Prostate gland (tissue), 2 donors: ENCODE data around the gene ZNF518A. TPM values are rescaled to one million over a fixed set of nuclear protein-coding genes. Genes with fewer than 3 reads are reported as not detected.
"Not testable (repeated sequence)": the region's sequence is repeated elsewhere in the genome, so short reads cannot be mapped to it uniquely, and the experiment has no call there.

Source experiments
- DNase-seq: peaks from one replicate; pipeline ENCODE4 v3.0.0-alpha.2; 2019; ENCODE audit warnings: low spot score
- H3K27ac ChIP-seq, 2 donors: fragments of 200-600 bp; sonication (generic); 2 replicates each; pipeline ENCODE4 v1.5.1; 2017 to 2019
- H3K27me3 ChIP-seq: fragments of 200-600 bp; sonication (generic); replicated peaks from 2 replicates; pipeline ENCODE4 v1.5.1; 2019; ENCODE audit not compliant: insufficient read depth
- H3K36me3 ChIP-seq, 2 donors: fragments of 200-600 bp; sonication (generic); 1 replicate in 1 of 2; 2 replicates in 1 of 2; pipeline versions ENCODE4 v1.5.1 to v1.8.1; 2017 to 2019
- H3K4me1 ChIP-seq: fragments of 200-600 bp; sonication (generic); replicated peaks from 2 replicates; pipeline ENCODE4 v1.5.1; 2019
- H3K4me3 ChIP-seq, 2 donors: fragments of 200-600 bp; sonication (generic); 2 replicates each; pipeline ENCODE4 v1.5.1; 2017 to 2019
- H3K9me3 ChIP-seq: fragments of 200-600 bp; sonication (generic); 2 replicates; pipeline ENCODE4 v1.5.1; 2017
- POLR2A ChIP-seq: fragments of 450-650 bp; IDR thresholded peaks from one replicate; pipeline ENCODE4 v1.6.1; 2016; ENCODE audit warnings: antibody characterized with exemption, mild to moderate bottlenecking
- POLR2AphosphoS5 ChIP-seq: sonication (generic); formaldehyde crosslinking; IDR thresholded peaks from one replicate; pipeline ENCODE4 v1.6.1; 2017; ENCODE audit warnings: antibody characterized with exemption
- WGBS: methylation state at CpG from one replicate; pipeline ENCODE4 v1.1.5; 2018; 5-methylcytosine and 5-hydroxymethylcytosine counted together
- intact Hi-C: fragments of 100-400 bp; cut with DNase I; formaldehyde crosslinking; loops from one replicate; pipeline ENCODE4 v1.14.2; 2022
- total RNA-seq, 2 donors: library from RNA; depleted of rRNA; stranded (reverse); fragments of >200 nt; gene quantifications; one replicate each; pipeline ENCODE4 v1.1.0, GENCODE V29; 2016
- TF ChIP-seq, protein P1 (sequence below), 4 experiments: fragments of 200-600 bp in 2 of 4; fragments of 450-650 bp in 2 of 4; sonication (generic) in 2 of 4; IDR thresholded peaks; 1 replicate in 3 of 4; 2 replicates in 1 of 4; pipeline ENCODE4 v1.5.1; 2016 to 2019; ENCODE audit warnings: antibody characterized with exemption in 4 of 4, mild to moderate bottlenecking in 2 of 4, moderate library complexity in 2 of 4

The ZNF518A gene
- total RNA-seq, 2 donors from 2014 or later = 23.0 to 42.4 TPM

DNA sequence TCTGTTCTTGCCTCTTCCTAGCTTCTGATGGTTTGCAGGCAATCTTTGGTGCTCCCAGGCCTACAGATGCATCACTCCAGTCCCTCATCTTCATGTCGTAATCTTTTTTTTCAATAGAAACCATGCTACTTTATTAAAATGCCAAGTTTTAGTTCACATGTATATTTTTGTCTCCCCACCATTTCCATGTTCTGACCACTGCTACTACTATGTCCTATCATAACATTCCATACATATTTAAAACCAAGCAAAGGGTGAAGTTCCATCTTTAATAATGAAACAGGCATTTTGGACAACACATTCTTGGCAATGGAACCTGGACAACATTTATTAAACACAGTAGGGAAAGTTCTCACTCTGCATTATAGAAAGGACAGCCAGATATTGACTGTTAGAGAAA is 58.8 kb downstream of the ZNF518A start:
- H3K27me3 ChIP-seq = no peaks in the 10 kb centered on the region
- TF ChIP-seq, protein P1, sequence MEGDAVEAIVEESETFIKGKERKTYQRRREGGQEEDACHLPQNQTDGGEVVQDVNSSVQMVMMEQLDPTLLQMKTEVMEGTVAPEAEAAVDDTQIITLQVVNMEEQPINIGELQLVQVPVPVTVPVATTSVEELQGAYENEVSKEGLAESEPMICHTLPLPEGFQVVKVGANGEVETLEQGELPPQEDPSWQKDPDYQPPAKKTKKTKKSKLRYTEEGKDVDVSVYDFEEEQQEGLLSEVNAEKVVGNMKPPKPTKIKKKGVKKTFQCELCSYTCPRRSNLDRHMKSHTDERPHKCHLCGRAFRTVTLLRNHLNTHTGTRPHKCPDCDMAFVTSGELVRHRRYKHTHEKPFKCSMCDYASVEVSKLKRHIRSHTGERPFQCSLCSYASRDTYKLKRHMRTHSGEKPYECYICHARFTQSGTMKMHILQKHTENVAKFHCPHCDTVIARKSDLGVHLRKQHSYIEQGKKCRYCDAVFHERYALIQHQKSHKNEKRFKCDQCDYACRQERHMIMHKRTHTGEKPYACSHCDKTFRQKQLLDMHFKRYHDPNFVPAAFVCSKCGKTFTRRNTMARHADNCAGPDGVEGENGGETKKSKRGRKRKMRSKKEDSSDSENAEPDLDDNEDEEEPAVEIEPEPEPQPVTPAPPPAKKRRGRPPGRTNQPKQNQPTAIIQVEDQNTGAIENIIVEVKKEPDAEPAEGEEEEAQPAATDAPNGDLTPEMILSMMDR (IDR thresholded peaks at IDR 0.05) = no peak
- TF ChIP-seq POLR2A (no peak), POLR2AphosphoS5 (no peak)
- intact Hi-C loops = no loop called here
- no peak for DNase-seq
- no peaks in the 10 kb centered on the region for H3K9me3 ChIP-seq
- H3K4me1 ChIP-seq = no peaks in the 10 kb centered on the region
- H3K4me3 ChIP-seq = no peak overlapping the region
- no peak overlapping the region for H3K27ac ChIP-seq
- H3K36me3 ChIP-seq = no peaks in the 10 kb centered on the region
- WGBS = 88% methylated on average over 1 of the region's 1 CpG

DNA sequence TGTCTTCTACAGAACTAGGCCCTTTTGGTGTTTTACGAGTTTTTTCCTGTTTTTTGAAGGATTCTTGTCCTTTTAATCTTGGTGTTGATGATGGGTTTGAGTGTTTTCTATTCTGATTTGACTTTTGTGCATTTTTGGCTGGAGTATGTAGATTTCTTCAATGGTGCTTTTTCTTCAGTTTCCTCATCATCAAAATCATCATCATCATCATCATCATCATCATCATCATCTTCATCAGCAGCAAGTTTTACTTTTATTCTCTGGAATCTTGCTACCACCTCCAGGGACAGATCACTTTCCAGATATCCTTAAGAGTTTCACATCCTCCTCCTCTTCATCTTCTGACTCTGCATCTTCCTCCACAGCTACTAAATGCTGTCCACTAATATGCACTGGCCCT is 59.4 kb downstream of the ZNF518A start:
- H3K36me3 ChIP-seq, DNase-seq, H3K9me3 ChIP-seq, H3K4me3 ChIP-seq, intact Hi-C loops, H3K27me3 ChIP-seq, H3K4me1 ChIP-seq, H3K27ac ChIP-seq: not testable (repeated sequence)
- WGBS = 88% methylated on average over 1 of the region's 1 CpG

DNA sequence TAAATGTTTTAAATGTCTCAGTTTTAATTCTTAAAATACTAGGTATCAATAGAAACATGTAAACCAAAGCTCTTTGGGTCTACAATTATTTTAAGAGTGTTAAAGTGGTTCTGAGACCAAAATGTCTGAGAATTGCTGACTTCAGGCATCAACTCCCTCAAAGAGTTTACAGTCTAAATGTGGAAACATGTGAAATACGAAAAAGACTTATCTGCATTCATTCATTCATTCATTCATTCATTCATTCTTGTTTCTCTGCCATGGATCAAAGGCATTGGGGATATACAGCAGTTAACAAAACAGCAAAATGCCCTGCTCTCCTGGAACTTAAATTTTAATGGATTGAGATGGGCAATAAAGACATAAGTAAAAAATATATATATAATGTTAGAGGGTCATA is 71.4 kb downstream of the ZNF518A start:
- Histone ChIP-seq H3K36me3 (no peaks in the 10 kb centered on the region), H3K9me3 (no peaks in the 10 kb centered on the region), H3K27ac (no peak overlapping the region), H3K4me3 (no peak overlapping the region), H3K27me3 (no peaks in the 10 kb centered on the region), H3K4me1 (no peaks in the 10 kb centered on the region)
- intact Hi-C loops = no loop called here
- DNase-seq = no peak
- TF ChIP-seq POLR2A (no peak), POLR2AphosphoS5 (no peak)
- TF ChIP-seq, protein P1 (IDR thresholded peaks at IDR 0.05) = no peak
- 89% methylated on average over 1 of the region's 1 CpG for WGBS

DNA sequence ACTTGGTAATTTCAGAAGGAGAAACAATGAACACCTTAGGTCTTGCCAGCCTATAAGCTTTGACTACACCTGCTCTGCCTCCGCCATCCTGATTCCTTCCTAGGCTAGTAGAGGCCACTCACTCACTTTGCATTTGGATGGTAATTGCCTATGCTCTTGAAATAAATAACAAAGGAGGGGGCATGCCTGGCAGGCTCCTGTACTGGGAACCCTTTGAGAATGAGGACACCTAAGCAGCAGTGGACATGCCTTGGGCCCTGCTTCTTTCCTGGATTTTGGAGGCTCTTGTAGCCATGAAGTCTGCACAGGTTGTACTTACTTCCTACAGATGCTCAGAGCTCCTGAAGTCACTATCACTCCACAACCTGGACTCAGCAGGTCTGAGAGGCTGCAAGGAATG is 75.5 kb downstream of the ZNF518A start:
- 97% methylated on average over 1 of the region's 1 CpG for WGBS
- intact Hi-C loops = no loop called here
- no peak overlapping the region for H3K4me3 ChIP-seq
- H3K9me3 ChIP-seq = no peaks in the 10 kb centered on the region
- no peaks in the 10 kb centered on the region for H3K4me1 ChIP-seq
- H3K27me3 ChIP-seq = no peaks in the 10 kb centered on the region
- no peaks in the 10 kb centered on the region for H3K36me3 ChIP-seq
- TF ChIP-seq POLR2A (no peak), POLR2AphosphoS5 (no peak)
- TF ChIP-seq, protein P1 (IDR thresholded peaks at IDR 0.05) = no peak
- H3K27ac ChIP-seq = no peak overlapping the region
- no peak for DNase-seq

DNA sequence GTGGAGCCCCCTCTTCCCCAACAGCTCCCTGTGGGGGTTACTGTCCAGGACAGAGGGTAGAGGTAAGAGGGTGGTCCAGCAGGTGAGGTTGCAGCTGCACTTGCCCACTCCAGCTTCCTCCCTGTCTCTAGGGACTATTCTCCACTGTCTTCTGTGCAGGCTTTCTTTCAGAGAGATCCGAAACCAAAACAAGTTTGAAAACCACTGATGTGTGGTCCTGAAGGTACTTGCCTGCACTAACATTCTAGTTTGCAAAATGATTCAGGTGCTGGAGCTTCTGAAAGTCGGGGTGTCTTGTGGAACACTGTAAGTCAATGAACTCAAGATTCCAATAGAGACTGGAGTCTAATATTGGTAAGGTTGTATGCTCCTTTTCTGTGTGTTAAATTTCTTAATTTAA is 78.2 kb downstream of the ZNF518A start:
- intact Hi-C loops = no loop called here
- Histone ChIP-seq H3K27me3 (no peaks in the 10 kb centered on the region), H3K4me1 (no peaks in the 10 kb centered on the region), H3K27ac (no peak overlapping the region), H3K9me3 (no peaks in the 10 kb centered on the region), H3K4me3 (no peak overlapping the region), H3K36me3 (no peaks in the 10 kb centered on the region)
- no peak for DNase-seq
- 96% methylated on average over 2 of the region's 2 CpGs for WGBS
- TF ChIP-seq POLR2AphosphoS5 (no peak), POLR2A (no peak)
- TF ChIP-seq, protein P1 (IDR thresholded peaks at IDR 0.05) = no peak
